ENCODE results near the gene EIPR1. TPM values are rescaled to one million over a fixed set of nuclear protein-coding genes. Genes with fewer than 3 reads are reported as not detected.

Gene EIPR1
- total and polyA plus RNA-seq, 9 donors, result 6.6 to 16.6 (median 8.9) TPM

- TF ChIP-seq POLR2A (IDR thresholded peaks at IDR 0.05) (no peak), CTCF (IDR thresholded peaks at IDR 0.05) (no peak), EP300 (IDR thresholded peaks at IDR 0.05) (no peak)
- no peak for DNase-seq
- intact Hi-C loops (cut with DNase I), result no loop called here
- H3K27ac ChIP-seq, result no peak overlapping the region
- no peak overlapping the region for H3K4me3 ChIP-seq
- H3K9me3 ChIP-seq, result no peaks in the 10 kb centered on the region
- no peaks in the 10 kb centered on the region for H3K36me3 ChIP-seq
- H3K4me1 ChIP-seq (ENCODE audit: insufficient read depth), result peaks cover 5% of the 10 kb centered on the region
- H3K27me3 ChIP-seq, result no peaks in the 10 kb centered on the region
- WGBS, 3 donors, result 27 to 64% (median 31%) methylated on average over 20 of the region's 20 CpGs
Measured at GRCh38 chr2:3193443-3194330, 183.9 kb downstream of the EIPR1 start.

- H3K4me1 ChIP-seq (ENCODE audit: insufficient read depth), result peaks cover 5% of the 10 kb centered on the region
- no peaks in the 10 kb centered on the region for H3K36me3 ChIP-seq
- 67 to 79% (median 77%) methylated on average over 7 of the region's 7 CpGs for WGBS, 3 donors
- TF ChIP-seq CTCF (IDR thresholded peaks at IDR 0.05) (no peak), POLR2A (IDR thresholded peaks at IDR 0.05) (no peak), EP300 (IDR thresholded peaks at IDR 0.05) (no peak)
- no peak overlapping the region for H3K4me3 ChIP-seq
- no peak overlapping the region for H3K27ac ChIP-seq
- intact Hi-C loops (cut with DNase I), result no loop called here
- no peak for DNase-seq
- H3K9me3 ChIP-seq, result no peaks in the 10 kb centered on the region
- H3K27me3 ChIP-seq, result no peaks in the 10 kb centered on the region
Measured at GRCh38 chr2:3192920-3193319, 184.7 kb downstream of the EIPR1 start.

GRCh38 chr2:3192281-3192818, 185.3 kb downstream of the EIPR1 start:
- WGBS, 3 donors, result 95 to 97% (median 97%) methylated on average over 17 of the region's 17 CpGs
- Histone ChIP-seq H3K36me3 (no peaks in the 10 kb centered on the region), H3K4me3 (no peak overlapping the region), H3K27ac (no peak overlapping the region), H3K9me3 (no peaks in the 10 kb centered on the region), H3K4me1 (ENCODE audit: insufficient read depth) (peaks cover 5% of the 10 kb centered on the region), H3K27me3 (no peaks in the 10 kb centered on the region)
- no peak for TF ChIP-seq EP300 (IDR thresholded peaks at IDR 0.05)
- no peak for TF ChIP-seq POLR2A (IDR thresholded peaks at IDR 0.05)
- TF ChIP-seq CTCF (IDR thresholded peaks at IDR 0.05), result no peak
- DNase-seq, result no peak
- intact Hi-C loops (cut with DNase I), result no loop called here

GRCh38 chr2:3189961-3190360, 187.7 kb downstream of the EIPR1 start:
- no peak for TF ChIP-seq CTCF (IDR thresholded peaks at IDR 0.05)
- TF ChIP-seq POLR2A (IDR thresholded peaks at IDR 0.05), result no peak
- TF ChIP-seq EP300 (IDR thresholded peaks at IDR 0.05), result no peak
- H3K4me1 ChIP-seq (ENCODE audit: insufficient read depth), result peaks cover 5% of the 10 kb centered on the region
- H3K27me3 ChIP-seq, result no peaks in the 10 kb centered on the region
- no peak overlapping the region for H3K27ac ChIP-seq
- H3K4me3 ChIP-seq, result no peak overlapping the region
- no peaks in the 10 kb centered on the region for H3K36me3 ChIP-seq
- intact Hi-C loops (cut with DNase I), result no loop called here
- DNase-seq, result no peak
- WGBS, 3 donors, result 93 to 98% (median 94%) methylated on average over 8 of the region's 8 CpGs
- no peaks in the 10 kb centered on the region for H3K9me3 ChIP-seq

All from ovary (tissue), 9 donors.